HepG2 (cell line): ENCODE measurements around the gene FNIP2. TPM values are rescaled to one million over a fixed set of nuclear protein-coding genes. Genes with fewer than 3 reads are reported as not detected.
A peak's percentile ranks its signal among the peaks of the same experiment; 100 is the strongest.

ENCODE experiments used
- FOXA3 ChIP-seq: IDR thresholded peaks from 2 replicates; pipeline ENCODE4 v1.6.1; 2016; ENCODE audit warnings: missing genetic modification reagents, missing compliant biosample characterization
- GATAD1 ChIP-seq: IDR thresholded peaks from 2 replicates; pipeline ENCODE4 v1.6.1; 2016; ENCODE audit warnings: missing genetic modification reagents, missing compliant biosample characterization
- GPN1 ChIP-seq: sonication (generic); formaldehyde crosslinking; IDR thresholded peaks from 2 replicates; pipeline ENCODE4 v1.5.1; 2020; ENCODE audit warnings: missing genetic modification reagents, borderline replicate concordance
- IKZF1 ChIP-seq: fragments of 450-650 bp; IDR thresholded peaks from 2 replicates; pipeline ENCODE4 v1.7.1; 2016
- PAXIP1 ChIP-seq: sonication (generic); formaldehyde crosslinking; conservative IDR thresholded peaks from 2 replicates; pipeline ENCODE4 v1.4.0; 2020; ENCODE audit warnings: mild to moderate bottlenecking, missing genetic modification reagents, moderate library complexity
- RBAK ChIP-seq: sonication (generic); formaldehyde crosslinking; IDR thresholded peaks from 2 replicates; pipeline ENCODE4 v1.5.1; 2020; ENCODE audit warnings: mild to moderate bottlenecking, missing genetic modification reagents
- RBM39 ChIP-seq: fragments of 200-400 bp; formaldehyde crosslinking; IDR thresholded peaks from one replicate; pipeline ENCODE4 v1.6.1; 2018; ENCODE audit warnings: antibody characterized with exemption, mild to moderate bottlenecking, low read depth, low read length; ENCODE audit not compliant: poor library complexity, severe bottlenecking
- RFXAP ChIP-seq: sonication (generic); formaldehyde crosslinking; IDR thresholded peaks from 2 replicates; pipeline ENCODE4 v1.4.0; 2020; ENCODE audit warnings: missing genetic modification reagents, borderline replicate concordance
- SNAPC4 ChIP-seq: sonication (generic); formaldehyde crosslinking; IDR thresholded peaks from 2 replicates; pipeline ENCODE4 v1.4.0; 2020; ENCODE audit warnings: mild to moderate bottlenecking, missing genetic modification reagents
- TBX3 ChIP-seq: fragments of 450-650 bp; IDR thresholded peaks from 2 replicates; pipeline ENCODE4 v1.6.1; 2017; ENCODE audit warnings: antibody characterized with exemption, mild to moderate bottlenecking, inconsistent platforms, borderline replicate concordance
- ZBTB34 ChIP-seq: sonication (generic); formaldehyde crosslinking; IDR thresholded peaks from 2 replicates; pipeline ENCODE4 v1.8.0; 2022; ENCODE audit warnings: mild to moderate bottlenecking, missing genetic modification reagents
- ZBTB43 ChIP-seq: sonication (generic); formaldehyde crosslinking; conservative IDR thresholded peaks from 2 replicates; pipeline ENCODE4 v1.4.0; 2020; ENCODE audit warnings: missing genetic modification reagents
- ZNF34 ChIP-seq: sonication (generic); formaldehyde crosslinking; IDR thresholded peaks from 2 replicates; pipeline ENCODE4 v1.4.0; 2020; ENCODE audit warnings: mild to moderate bottlenecking, missing genetic modification reagents, borderline replicate concordance
- ZNF446 ChIP-seq: sonication (generic); formaldehyde crosslinking; IDR thresholded peaks from 2 replicates; pipeline ENCODE4 v1.5.0; 2020; ENCODE audit warnings: mild to moderate bottlenecking, missing genetic modification reagents
- ZNF552 ChIP-seq: sonication (generic); formaldehyde crosslinking; IDR thresholded peaks from 2 replicates; pipeline ENCODE4 v1.9.0; 2022; ENCODE audit warnings: missing genetic modification reagents, mild to moderate bottlenecking, borderline replicate concordance
- ZNF704 ChIP-seq: sonication (generic); formaldehyde crosslinking; IDR thresholded peaks from 2 replicates; pipeline ENCODE4 v1.8.1; 2023; ENCODE audit warnings: mild to moderate bottlenecking, inconsistent platforms, moderate library complexity, missing genetic modification reagents, borderline replicate concordance
- polyA plus RNA-seq, 8 experiments: library from polyadenylated mRNA; depleted of rRNA in 3 of 8; stranded (reverse) in 7 of 8; unstranded in 1 of 8; fragments of >200 nt; fragmentation: Illumina TruSeq in 4 of 8; extraction: Trizol in 4 of 8; gene quantifications; 2 replicates each; pipeline versions ENCODE4 v1.2.1 to v1.2.3, GENCODE V29; 2011 to 2016; ENCODE audit warnings: low read depth in 4 of 8, missing spikeins in 1 of 8, mixed read lengths in 1 of 8; ENCODE audit not compliant: insufficient read depth in 1 of 8
- total RNA-seq, 5 experiments: library from RNA; depleted of rRNA; stranded (reverse); fragments of >200 nt; fragmentation: Illumina TruSeq; extraction: Trizol; gene quantifications; 2 replicates each; pipeline ENCODE4 v1.2.3, GENCODE V29; 2016; ENCODE audit warnings: low read depth in 1 of 5

The FNIP2 gene
- total and polyA plus RNA-seq, 2 of the 13 experiments (the other 11 are each of a cell fraction or from before 2014, with no cell fraction given): 15.5 to 21.0 TPM

- TF ChIP-seq ZNF704 (no peak), GPN1 (CRISPR knock-in tag) (no peak), ZNF34 (CRISPR knock-in tag) (no peak), ZNF552 (no peak), RFXAP (CRISPR knock-in tag) (no peak), PAXIP1 (peak; percentile 78), RBAK (CRISPR knock-in tag) (no peak), ZNF446 (CRISPR knock-in tag) (no peak), GATAD1 (CRISPR knock-in tag) (0 out of 2 replicates have a peak, but pooled peaks have one; percentile 14), IKZF1 (no peak), SNAPC4 (CRISPR knock-in tag) (no peak), RBM39 (no peak), TBX3 (peak; percentile 75; the same call in 1 of the 2 replicates), ZBTB43 (CRISPR knock-in tag) (no peak), FOXA3 (CRISPR knock-in tag) (peak; percentile 80), ZBTB34 (no peak)
Observed at GRCh38 chr4:158782551-158783360, 13.9 kb downstream of the FNIP2 start (continued).
